K562 (cell line): ENCODE measurements around the gene TCIRG1. TPM values are rescaled to one million over a fixed set of nuclear protein-coding genes. Genes with fewer than 3 reads are reported as not detected.

ENCODE experiments used
- ASH1L ChIP-seq: fragments of 450-650 bp; IDR thresholded peaks from 2 replicates; pipeline ENCODE4 v1.6.1; 2018; ENCODE audit warnings: borderline replicate concordance, mild to moderate bottlenecking, low read depth; ENCODE audit not compliant: partially characterized antibody
- CBX8 ChIP-seq: fragments of 200-600 bp; sonication (generic); IDR thresholded peaks from 2 replicates; pipeline ENCODE4 v1.6.1; 2012; ENCODE audit warnings: borderline replicate concordance, mixed run types, low read depth, mild to moderate bottlenecking, moderate library complexity, mixed read lengths, low read length, control low read depth, inconsistent platforms; ENCODE audit not compliant: poor library complexity, severe bottlenecking; ENCODE audit errors: extremely low read depth
- CC2D1A ChIP-seq: fragments of 450-650 bp; IDR thresholded peaks from 2 replicates; pipeline ENCODE4 v1.6.1; 2017; ENCODE audit warnings: mild to moderate bottlenecking
- CEBPG ChIP-seq, 3 experiments: fragments of 200-800 bp in 1 of 3; sonication (Bioruptor generic) in 1 of 3; sonication (generic) in 1 of 3; formaldehyde crosslinking in 1 of 3; IDR thresholded peaks in 2 of 3; conservative IDR thresholded peaks in 1 of 3; 2 replicates each; pipeline versions ENCODE4 v1.6.1 to v1.8.0; 2016 to 2022; ENCODE audit warnings: missing compliant biosample characterization in 2 of 3, missing genetic modification characterization in 2 of 3, mild to moderate bottlenecking in 1 of 3, missing genetic modification reagents in 1 of 3
- ELF4 ChIP-seq: fragments of 450-650 bp; formaldehyde crosslinking; IDR thresholded peaks from 2 replicates; pipeline ENCODE4 v1.4.0; 2022; ENCODE audit warnings: missing genetic modification characterization
- LARP7 ChIP-seq: fragments of 450-650 bp; IDR thresholded peaks from 2 replicates; pipeline ENCODE4 v1.6.1; 2016
- MAFF ChIP-seq: IDR thresholded peaks from 2 replicates; pipeline ENCODE4 v1.6.1; 2012; ENCODE audit warnings: low read length, improper control_type of control experiment
- MYBL2 ChIP-seq, 2 experiments: fragments of 450-650 bp in 1 of 2; sonication (generic) in 1 of 2; formaldehyde crosslinking in 1 of 2; IDR thresholded peaks; 2 replicates each; pipeline versions ENCODE4 v1.6.1 to v1.8.1; 2017 to 2022; ENCODE audit warnings: borderline replicate concordance in 1 of 2, inconsistent platforms in 1 of 2, low read depth in 1 of 2, mild to moderate bottlenecking in 1 of 2, missing genetic modification reagents in 1 of 2, moderate library complexity in 1 of 2
- NFIC ChIP-seq: fragments of 450-650 bp; IDR thresholded peaks from 2 replicates; pipeline ENCODE4 v1.6.1; 2017; ENCODE audit warnings: mild to moderate bottlenecking, inconsistent platforms
- SMAD1 ChIP-seq: fragments of 150-350 bp; IDR thresholded peaks from 2 replicates; pipeline ENCODE4 v1.6.1; 2014; ENCODE audit warnings: low read length, low read depth; ENCODE audit not compliant: partially characterized antibody
- ZKSCAN1 ChIP-seq: fragments of 150-350 bp; IDR thresholded peaks from 2 replicates; pipeline ENCODE4 v1.6.1; 2016; ENCODE audit warnings: low read depth, low read length
- ZNF57 ChIP-seq: fragments of 450-650 bp; formaldehyde crosslinking; IDR thresholded peaks from 2 replicates; pipeline ENCODE4 v1.4.0; 2020; ENCODE audit warnings: mild to moderate bottlenecking, moderate library complexity
- polyA plus RNA-seq, 8 experiments: library from polyadenylated mRNA; depleted of rRNA in 4 of 8; stranded (reverse) in 5 of 8; unstranded in 3 of 8; fragments of >200 nt; fragmentation: Nextera tagmentation in 2 of 8; fragmentation: Illumina TruSeq in 1 of 8; extraction: Ambion mirVana in 2 of 8; extraction: Trizol in 1 of 8; gene quantifications; 2 replicates each; pipeline versions ENCODE4 v1.2.1 to v1.2.3, GENCODE V29; 2011 to 2014; ENCODE audit warnings: inconsistent platforms in 1 of 8, missing spikeins in 1 of 8
- total RNA-seq, 7 experiments: library from RNA; depleted of rRNA in 6 of 7; stranded (reverse); fragments of >200 nt in 6 of 7; fragmentation: Illumina TruSeq in 2 of 7; extraction: Trizol in 2 of 7; gene quantifications; 2 replicates each; pipeline versions ENCODE4 v1.2.1 to v1.2.3, GENCODE V29; 2011 to 2021; ENCODE audit warnings: low replicate concordance in 1 of 7
- TF ChIP-seq, protein P1 (sequence below): sonication (generic); formaldehyde crosslinking; IDR thresholded peaks from 2 replicates; pipeline ENCODE4 v1.8.1; 2023; ENCODE audit warnings: mild to moderate bottlenecking, missing genetic modification reagents
- TF ChIP-seq, protein P2 (sequence below): fragments of 450-650 bp; formaldehyde crosslinking; IDR thresholded peaks from 2 replicates; pipeline ENCODE4 v1.4.0; 2020; ENCODE audit warnings: mild to moderate bottlenecking, moderate library complexity
- TF ChIP-seq, protein P3 (sequence below): sonication (generic); formaldehyde crosslinking; IDR thresholded peaks from 2 replicates; pipeline ENCODE4 v1.8.1; 2022; ENCODE audit warnings: missing genetic modification reagents

Gene TCIRG1
- total and polyA plus RNA-seq, 9 of the 15 experiments (the other 6 are each of a cell fraction or from before 2014, with no cell fraction given): 0.49 to 143 (median 24.4) TPM

DNA sequence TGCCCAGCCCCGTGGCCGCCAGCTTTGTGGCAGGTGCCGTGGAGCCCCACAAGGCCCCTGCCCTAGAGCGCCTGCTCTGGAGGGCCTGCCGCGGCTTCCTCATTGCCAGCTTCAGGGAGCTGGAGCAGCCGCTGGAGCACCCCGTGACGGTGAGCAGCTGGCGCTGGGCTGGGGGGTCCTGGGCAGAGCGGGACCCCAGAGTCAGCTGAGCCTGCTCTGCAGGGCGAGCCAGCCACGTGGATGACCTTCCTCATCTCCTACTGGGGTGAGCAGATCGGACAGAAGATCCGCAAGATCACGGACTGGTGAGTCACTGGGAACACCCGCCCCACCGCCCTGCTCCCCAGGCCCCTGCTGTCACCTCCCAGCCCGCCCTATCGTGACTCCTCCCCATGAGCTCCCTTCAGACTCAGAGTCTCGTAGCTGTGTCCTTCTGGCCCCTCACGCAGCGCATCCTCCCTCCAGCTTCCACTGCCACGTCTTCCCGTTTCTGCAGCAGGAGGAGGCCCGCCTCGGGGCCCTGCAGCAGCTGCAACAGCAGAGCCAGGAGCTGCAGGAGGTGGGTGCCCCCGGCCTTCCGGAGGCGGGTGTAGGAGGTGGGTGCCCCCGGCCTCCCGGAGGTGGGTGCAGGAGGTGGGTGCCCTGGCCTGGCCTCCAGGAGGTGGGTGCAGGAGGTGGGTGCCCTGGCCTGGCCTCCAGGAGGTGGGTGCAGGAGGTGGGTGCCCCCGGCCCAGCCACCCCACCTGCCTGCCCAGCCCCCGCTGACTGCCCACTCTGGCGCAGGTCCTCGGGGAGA, 4.7 kb downstream of the TCIRG1 start (continued):
- TF ChIP-seq, protein P1, sequence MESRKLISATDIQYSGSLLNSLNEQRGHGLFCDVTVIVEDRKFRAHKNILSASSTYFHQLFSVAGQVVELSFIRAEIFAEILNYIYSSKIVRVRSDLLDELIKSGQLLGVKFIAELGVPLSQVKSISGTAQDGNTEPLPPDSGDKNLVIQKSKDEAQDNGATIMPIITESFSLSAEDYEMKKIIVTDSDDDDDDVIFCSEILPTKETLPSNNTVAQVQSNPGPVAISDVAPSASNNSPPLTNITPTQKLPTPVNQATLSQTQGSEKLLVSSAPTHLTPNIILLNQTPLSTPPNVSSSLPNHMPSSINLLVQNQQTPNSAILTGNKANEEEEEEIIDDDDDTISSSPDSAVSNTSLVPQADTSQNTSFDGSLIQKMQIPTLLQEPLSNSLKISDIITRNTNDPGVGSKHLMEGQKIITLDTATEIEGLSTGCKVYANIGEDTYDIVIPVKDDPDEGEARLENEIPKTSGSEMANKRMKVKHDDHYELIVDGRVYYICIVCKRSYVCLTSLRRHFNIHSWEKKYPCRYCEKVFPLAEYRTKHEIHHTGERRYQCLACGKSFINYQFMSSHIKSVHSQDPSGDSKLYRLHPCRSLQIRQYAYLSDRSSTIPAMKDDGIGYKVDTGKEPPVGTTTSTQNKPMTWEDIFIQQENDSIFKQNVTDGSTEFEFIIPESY (CRISPR knock-in tag): peak; percentile 59
- TF ChIP-seq, protein P2, sequence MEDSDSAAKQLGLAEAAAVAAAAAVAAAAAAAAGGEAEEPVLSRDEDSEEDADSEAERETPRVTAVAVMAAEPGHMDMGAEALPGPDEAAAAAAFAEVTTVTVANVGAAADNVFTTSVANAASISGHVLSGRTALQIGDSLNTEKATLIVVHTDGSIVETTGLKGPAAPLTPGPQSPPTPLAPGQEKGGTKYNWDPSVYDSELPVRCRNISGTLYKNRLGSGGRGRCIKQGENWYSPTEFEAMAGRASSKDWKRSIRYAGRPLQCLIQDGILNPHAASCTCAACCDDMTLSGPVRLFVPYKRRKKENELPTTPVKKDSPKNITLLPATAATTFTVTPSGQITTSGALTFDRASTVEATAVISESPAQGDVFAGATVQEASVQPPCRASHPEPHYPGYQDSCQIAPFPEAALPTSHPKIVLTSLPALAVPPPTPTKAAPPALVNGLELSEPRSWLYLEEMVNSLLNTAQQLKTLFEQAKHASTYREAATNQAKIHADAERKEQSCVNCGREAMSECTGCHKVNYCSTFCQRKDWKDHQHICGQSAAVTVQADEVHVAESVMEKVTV (CRISPR knock-in tag): no peak
- TF ChIP-seq, protein P3, sequence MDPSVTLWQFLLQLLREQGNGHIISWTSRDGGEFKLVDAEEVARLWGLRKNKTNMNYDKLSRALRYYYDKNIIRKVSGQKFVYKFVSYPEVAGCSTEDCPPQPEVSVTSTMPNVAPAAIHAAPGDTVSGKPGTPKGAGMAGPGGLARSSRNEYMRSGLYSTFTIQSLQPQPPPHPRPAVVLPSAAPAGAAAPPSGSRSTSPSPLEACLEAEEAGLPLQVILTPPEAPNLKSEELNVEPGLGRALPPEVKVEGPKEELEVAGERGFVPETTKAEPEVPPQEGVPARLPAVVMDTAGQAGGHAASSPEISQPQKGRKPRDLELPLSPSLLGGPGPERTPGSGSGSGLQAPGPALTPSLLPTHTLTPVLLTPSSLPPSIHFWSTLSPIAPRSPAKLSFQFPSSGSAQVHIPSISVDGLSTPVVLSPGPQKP (CRISPR knock-in tag): no peak
- no peak for TF ChIP-seq CEBPG (CRISPR knock-in tag; IDR thresholded peaks at IDR 0.05)
- no peak for TF ChIP-seq CEBPG (tag; conservative IDR thresholded peaks at IDR 0.05 in 1 of 2, IDR thresholded peaks at IDR 0.05 in 1 of 2)
- no peak for TF ChIP-seq ZNF57 (CRISPR knock-in tag)
- TF ChIP-seq ELF4 (CRISPR knock-in tag): no peak
- no peak for TF ChIP-seq MYBL2 (IDR thresholded peaks at IDR 0.05; ENCODE audit: low read depth)
- TF ChIP-seq MYBL2 (CRISPR knock-in tag; IDR thresholded peaks at IDR 0.05; ENCODE audit: borderline replicate concordance): no peak
- no peak for TF ChIP-seq MAFF
- TF ChIP-seq LARP7: no peak
- no peak for TF ChIP-seq CBX8
- no peak for TF ChIP-seq SMAD1
- TF ChIP-seq CC2D1A: peak; percentile 34; the same call in 1 of the 2 replicates
- TF ChIP-seq NFIC: no peak
- no peak for TF ChIP-seq ZKSCAN1
- TF ChIP-seq ASH1L: no peak
